Ishikawa (cell line): ENCODE measurements around the gene HAT1.

Experiments
- CEBPB ChIP-seq: IDR thresholded peaks from 2 replicates; pipeline ENCODE4 v1.6.1; 2012
- CREB1 ChIP-seq: IDR thresholded peaks from 2 replicates; pipeline ENCODE4 v1.6.1; 2012; ENCODE audit warnings: low read depth
- EGR1 ChIP-seq: IDR thresholded peaks from 2 replicates; pipeline ENCODE4 v1.6.1; 2012
- EP300 ChIP-seq: IDR thresholded peaks from 2 replicates; pipeline ENCODE4 v1.6.1; 2012; ENCODE audit warnings: borderline replicate concordance
- FOXM1 ChIP-seq: IDR thresholded peaks from 2 replicates; pipeline ENCODE4 v1.6.1; 2012; ENCODE audit warnings: low read depth, borderline replicate concordance
- MAX ChIP-seq: IDR thresholded peaks from 2 replicates; pipeline ENCODE4 v1.6.1; 2012
- NFIC ChIP-seq: IDR thresholded peaks from 2 replicates; pipeline ENCODE4 v1.6.1; 2012
- RAD21 ChIP-seq: IDR thresholded peaks from 2 replicates; pipeline ENCODE4 v1.6.1; 2012; ENCODE audit warnings: low read depth
- REST ChIP-seq: IDR thresholded peaks from 2 replicates; pipeline ENCODE4 v1.6.1; 2012; ENCODE audit warnings: low read depth, mild to moderate bottlenecking
- TAF1 ChIP-seq: IDR thresholded peaks from 2 replicates; pipeline ENCODE4 v1.6.1; 2012; ENCODE audit warnings: low read depth, mild to moderate bottlenecking
- TCF12 ChIP-seq: IDR thresholded peaks from 2 replicates; pipeline ENCODE4 v1.6.1; 2012; ENCODE audit warnings: low read depth
- TEAD4 ChIP-seq: IDR thresholded peaks from 2 replicates; pipeline ENCODE4 v1.6.1; 2012
- USF1 ChIP-seq: IDR thresholded peaks from 2 replicates; pipeline ENCODE4 v1.6.1; 2012
- YY1 ChIP-seq: IDR thresholded peaks from 2 replicates; pipeline ENCODE4 v1.6.1; 2012; ENCODE audit warnings: low read depth
- ZBTB7A ChIP-seq: IDR thresholded peaks from 2 replicates; pipeline ENCODE4 v1.6.1; 2012; ENCODE audit warnings: low read depth

HAT1 gene

GRCh38 chr2:171893824-171894611 lies 28.2 kb upstream of the HAT1 start, which contains the start of gene SLC25A12:
SLC25A12 (minus strand) TSS chr2:171894244; CDS start chr2:171894214, 30 bp downstream.
- TF ChIP-seq FOXM1 (no peak), TAF1 (peak; percentile 58), EGR1 (0 out of 2 replicates have a peak, but pooled peaks have one; percentile 33), USF1 (no peak), ZBTB7A (no peak), TEAD4 (no peak), YY1 (peak; percentile 78), RAD21 (no peak), CREB1 (no peak), TCF12 (no peak), NFIC (no peak), REST (no peak), EP300 (no peak), CEBPB (peak; percentile 30; the same call in 1 of the 2 replicates), MAX (peak; percentile 66)

GRCh38 chr2:171894612-171894947 lies 27.7 kb upstream of the HAT1 start:
- TF ChIP-seq ZBTB7A (no peak), EGR1 (no peak), YY1 (no peak), USF1 (no peak), CEBPB (no peak), NFIC (no peak), TCF12 (no peak)

DNA sequence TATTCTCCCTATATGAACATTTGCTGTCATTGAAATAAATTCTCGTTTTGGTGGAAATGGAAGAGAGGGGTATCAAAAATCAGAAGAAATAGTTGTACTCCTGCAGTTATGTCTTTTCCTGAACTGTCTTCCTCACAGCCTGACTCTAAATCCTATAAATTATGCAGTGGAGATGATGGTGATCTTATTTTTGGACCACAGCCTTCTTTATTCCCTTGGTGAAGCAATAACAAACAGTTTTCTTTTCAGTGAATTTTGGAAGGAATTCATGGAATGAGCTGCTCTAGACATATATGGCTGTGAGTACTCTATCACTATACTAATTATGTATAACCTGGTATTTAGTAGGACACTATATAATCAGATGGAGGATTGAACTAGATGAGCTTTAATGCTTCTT lies 26.5 kb upstream of the HAT1 start:
- TF ChIP-seq RAD21 = no peak
- no peak for TF ChIP-seq ZBTB7A
- TF ChIP-seq CEBPB = no peak
- TF ChIP-seq FOXM1 = no peak
- no peak for TF ChIP-seq EP300
- no peak for TF ChIP-seq TCF12
- no peak for TF ChIP-seq CREB1
- TF ChIP-seq YY1 = no peak
- no peak for TF ChIP-seq MAX
- TF ChIP-seq EGR1 = no peak

GRCh38 chr2:171902840-171903420 lies 19.3 kb upstream of the HAT1 start:
- TF ChIP-seq ZBTB7A (no peak), REST (no peak), FOXM1 (no peak), YY1 (no peak), TAF1 (no peak), USF1 (no peak), CREB1 (no peak), TCF12 (no peak), TEAD4 (no peak), CEBPB (no peak), EGR1 (no peak), MAX (no peak)

DNA sequence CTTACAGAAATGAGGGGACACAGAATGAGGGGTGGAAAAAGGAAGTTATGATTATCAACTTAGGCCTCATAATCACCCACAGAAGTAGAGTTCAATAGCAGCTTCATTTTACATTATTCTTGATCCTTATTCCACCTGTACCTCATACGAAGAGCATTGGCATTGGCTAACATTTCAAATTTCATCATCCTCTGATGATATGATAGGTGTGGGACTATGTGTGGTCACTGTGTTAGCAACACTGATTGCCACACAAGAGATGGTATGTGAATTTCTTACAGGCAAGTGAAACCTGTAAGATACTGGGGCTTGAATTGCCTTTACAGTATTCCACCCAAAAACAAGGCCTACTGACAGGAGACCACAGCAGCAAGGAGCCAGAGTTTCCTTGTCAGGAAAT lies 14.0 kb upstream of the HAT1 start:
- TF ChIP-seq NFIC = no peak
- TF ChIP-seq ZBTB7A = no peak
- no peak for TF ChIP-seq USF1
- TF ChIP-seq EGR1 = no peak
- no peak for TF ChIP-seq CEBPB
- no peak for TF ChIP-seq YY1
- TF ChIP-seq REST = no peak
- TF ChIP-seq TAF1 = no peak
- no peak for TF ChIP-seq MAX
- TF ChIP-seq RAD21 = no peak
- TF ChIP-seq CREB1 = no peak
- TF ChIP-seq TCF12 = no peak
- TF ChIP-seq EP300 = no peak
- TF ChIP-seq FOXM1 = no peak
